ENCODE data around the gene ANKS3. TPM values are rescaled to one million over a fixed set of nuclear protein-coding genes. Genes with fewer than 3 reads are reported as not detected.
"Not testable (repeated sequence)": the region's sequence is repeated elsewhere in the genome, so short reads cannot be mapped to it uniquely, and the experiment has no call there.

Gene ANKS3
- total RNA-seq, 1 donor from 2014 or later: 16.4 TPM

DNA sequence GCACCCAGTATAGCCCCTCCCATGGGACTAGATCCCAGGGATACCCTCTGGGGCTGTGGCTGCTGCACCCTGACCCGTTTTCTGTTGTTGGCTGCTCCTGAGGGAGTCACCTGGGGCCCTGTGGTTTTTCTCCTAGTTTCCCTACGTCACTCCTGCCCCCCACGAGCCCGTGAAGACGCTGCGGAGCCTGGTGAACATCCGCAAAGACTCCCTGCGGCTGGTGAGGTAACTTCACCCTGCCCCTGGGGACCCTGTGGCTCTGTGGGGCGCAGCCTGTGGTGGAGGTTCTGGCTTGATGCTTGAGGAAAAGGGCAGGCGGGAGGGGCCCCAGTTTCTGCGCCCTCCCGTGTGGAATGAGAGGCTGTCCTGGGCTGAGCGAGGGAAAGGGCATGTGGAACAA lies 82.2 kb downstream of the ANKS3 start:
- no peak for DNase-seq (ENCODE audit: low spot score)

DNA sequence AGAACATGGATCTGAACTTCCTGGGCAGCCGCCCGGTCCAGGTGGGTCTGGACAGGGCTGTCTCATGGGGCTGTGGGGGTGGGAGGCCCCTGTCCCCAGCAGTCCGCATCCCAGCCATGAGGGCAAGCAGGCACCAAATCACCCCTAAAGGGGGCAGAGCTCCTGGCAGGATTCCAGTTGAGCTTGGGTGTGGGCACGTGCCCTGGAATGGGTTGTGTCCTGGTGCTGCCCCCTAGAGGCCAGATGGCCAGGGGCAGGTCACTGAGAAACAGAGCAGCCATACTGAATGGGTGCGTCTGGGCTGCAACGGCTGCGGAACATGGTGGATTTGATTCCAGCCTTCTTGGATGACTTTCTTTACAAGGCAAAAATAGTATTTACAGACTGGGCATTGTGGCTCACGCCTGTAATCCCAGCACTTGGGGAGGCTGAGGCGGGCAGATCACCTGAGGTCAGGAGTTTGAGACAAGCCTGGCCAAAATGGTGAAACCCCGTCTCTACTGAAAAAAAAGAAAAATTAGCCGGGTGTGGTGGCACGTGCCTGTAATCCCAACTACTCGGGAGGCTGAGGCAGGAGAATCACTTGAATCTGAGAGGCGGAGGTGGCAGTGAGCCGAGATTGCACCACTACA lies 83.5 kb downstream of the ANKS3 start:
- DNase-seq (ENCODE audit: low spot score): not testable (repeated sequence)

DNA sequence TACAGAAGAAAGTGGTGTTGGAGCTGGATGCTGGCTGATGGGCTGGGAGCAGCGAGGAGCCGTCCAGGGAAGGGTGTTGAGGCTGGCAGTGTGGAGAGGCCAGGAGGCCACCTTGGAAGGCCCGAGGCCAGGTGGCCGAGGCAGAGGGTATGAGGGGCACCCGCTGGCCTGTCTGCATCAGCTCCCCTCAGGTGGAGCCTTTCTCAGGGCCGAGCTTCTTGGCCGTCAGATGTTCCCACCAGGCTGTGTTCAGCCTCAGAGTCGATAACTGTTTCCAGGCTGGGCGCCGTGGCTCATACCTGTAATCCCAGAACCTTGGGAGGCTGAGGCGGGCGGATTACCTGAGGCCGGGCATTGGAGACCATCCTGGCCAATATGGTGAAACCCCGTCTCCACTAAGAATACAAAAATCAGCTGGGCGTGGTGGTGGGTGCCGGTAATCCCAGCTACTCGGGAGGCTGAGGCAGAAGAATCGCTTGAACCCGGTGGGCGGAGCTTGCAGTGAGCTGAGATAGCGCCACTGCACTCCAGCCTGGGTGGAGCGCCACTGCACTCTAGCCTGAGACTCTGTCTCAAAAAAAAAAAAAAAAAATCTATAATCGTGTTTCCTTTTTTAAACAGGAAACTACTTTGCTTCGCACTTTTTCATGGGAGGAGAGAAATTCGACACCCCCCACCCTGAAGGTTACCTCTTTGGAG lies 84.2 kb downstream of the ANKS3 start:
- DNase-seq (ENCODE audit: low spot score): no peak

DNA sequence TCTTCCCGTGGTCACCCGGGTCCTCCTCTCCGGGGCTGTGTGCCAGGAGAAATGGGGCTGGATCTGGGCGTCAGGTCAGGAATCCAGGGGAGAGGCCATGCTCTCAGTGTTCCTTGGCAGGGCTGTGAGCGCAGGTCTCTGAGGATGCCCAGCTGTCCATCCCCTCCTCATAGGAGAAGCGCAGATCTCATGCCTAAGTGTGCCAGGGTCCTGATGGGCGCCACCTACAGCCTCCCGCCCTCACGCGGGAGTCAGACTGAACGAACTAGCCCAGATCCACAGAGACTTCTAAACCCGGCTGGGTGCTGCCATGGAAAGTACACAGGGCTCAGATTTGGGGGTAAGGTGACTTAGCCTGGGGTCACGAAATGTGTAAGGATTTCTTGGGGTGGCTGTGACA lies 85.2 kb downstream of the ANKS3 start:
- no peak for DNase-seq (ENCODE audit: low spot score)

DNA sequence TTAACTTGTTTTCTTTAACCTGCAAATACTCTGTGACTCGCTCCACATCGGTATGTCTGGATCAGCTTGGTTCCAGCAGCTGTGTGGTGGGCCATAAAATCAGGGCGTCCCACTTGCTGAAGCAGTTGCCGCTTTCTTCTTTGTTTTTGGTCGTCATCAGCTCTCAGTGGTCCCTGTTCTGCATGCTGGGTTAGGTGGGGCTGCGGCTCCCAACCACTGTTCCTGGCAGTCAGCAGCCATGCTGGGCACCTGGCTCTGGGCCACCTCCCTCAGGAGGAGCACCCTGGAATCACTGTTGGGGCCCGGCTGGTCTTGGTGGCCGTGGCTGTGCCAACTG lies 86.5 kb downstream of the ANKS3 start:
- DNase-seq (ENCODE audit: low spot score): no peak

DNA sequence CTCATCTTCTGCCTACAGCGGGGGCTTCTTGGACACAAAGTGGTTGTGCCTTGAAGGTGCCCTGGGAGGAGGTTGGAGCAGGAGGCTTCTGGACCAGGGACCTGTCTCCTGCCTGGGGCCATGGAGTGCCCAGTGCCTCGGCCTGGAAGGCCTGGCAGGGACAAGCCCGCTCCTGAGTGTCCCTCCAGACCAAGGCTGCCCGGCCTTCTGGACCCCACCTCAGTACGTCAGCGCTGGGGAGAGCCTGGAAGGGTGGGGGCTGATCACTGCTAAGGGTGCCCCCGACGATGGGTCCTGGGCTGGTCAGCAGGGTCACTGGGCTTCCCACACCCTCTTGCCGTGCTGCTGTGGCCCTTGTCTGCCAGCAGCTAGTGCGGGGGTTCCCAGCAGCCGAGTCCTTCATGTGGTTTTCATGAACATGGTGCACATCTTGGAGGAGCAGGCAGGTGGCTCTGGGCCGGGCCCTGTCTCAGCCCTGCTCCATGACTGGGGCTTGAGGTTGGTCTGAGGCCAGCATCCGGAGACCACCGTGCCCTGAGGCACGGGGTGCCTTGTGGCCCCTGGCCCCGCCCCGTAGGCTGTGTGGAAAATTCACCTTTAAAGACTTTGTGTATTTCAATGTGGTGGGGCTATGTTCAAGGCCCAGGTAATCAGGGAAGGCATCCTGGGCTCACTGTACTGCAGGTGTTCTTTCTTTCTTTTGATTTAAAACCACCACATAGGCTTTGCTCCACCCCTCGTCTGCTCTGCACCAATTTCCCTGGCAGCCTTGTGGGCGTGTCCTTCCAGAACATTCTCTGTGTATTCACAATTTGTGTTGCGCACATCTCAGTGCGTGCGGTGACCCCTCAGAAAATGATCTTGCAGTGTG lies 87.1 kb downstream of the ANKS3 start:
- DNase-seq (ENCODE audit: low spot score): no peak

Small RNA genes within 50 kb of the gene (microRNA-seq; reads per million reads assigned to microRNA genes)
- not detected for gene MIR6769A (ENCODE audit: borderline number of aligned reads)

Other genes starting within 250 kb of the ANKS3 start
- gene CDIP1, start 195.5 kb downstream of the ANKS3 start, total RNA-seq: 24.8 TPM
- gene C16orf96, start 177.9 kb downstream of the ANKS3 start, total RNA-seq: 0.10 TPM
- gene UBALD1, start 119.4 kb downstream of the ANKS3 start, total RNA-seq: 20.9 TPM
- gene MGRN1, start 109.4 kb downstream of the ANKS3 start, total RNA-seq: 74.1 TPM
- 19.4 TPM for gene NUDT16L1, start 40.7 kb downstream of the ANKS3 start, total RNA-seq
- 1.3 TPM for gene DNAAF8, start 266 bp upstream of the ANKS3 start, total RNA-seq
- 12.4 TPM for gene ZNF500, start 32.9 kb upstream of the ANKS3 start, total RNA-seq
- not detected for gene SEPTIN12, start 54.1 kb upstream of the ANKS3 start, total RNA-seq
- not detected for gene SMIM22, start 61.1 kb upstream of the ANKS3 start, total RNA-seq
- gene ROGDI, start 68.4 kb upstream of the ANKS3 start, total RNA-seq: 9.0 TPM
- gene GLYR1, start 113.0 kb upstream of the ANKS3 start, total RNA-seq: 86.6 TPM
- gene UBN1, start 113.2 kb upstream of the ANKS3 start, total RNA-seq: 54.3 TPM
- 10.9 TPM for gene PPL, start 202.9 kb upstream of the ANKS3 start, total RNA-seq
- gene SEC14L5, start 224.1 kb upstream of the ANKS3 start, total RNA-seq: 0.35 TPM

All from mesenteric fat pad (tissue), 1 donor.